ENCODE data around the gene FOXJ2.

DNA sequence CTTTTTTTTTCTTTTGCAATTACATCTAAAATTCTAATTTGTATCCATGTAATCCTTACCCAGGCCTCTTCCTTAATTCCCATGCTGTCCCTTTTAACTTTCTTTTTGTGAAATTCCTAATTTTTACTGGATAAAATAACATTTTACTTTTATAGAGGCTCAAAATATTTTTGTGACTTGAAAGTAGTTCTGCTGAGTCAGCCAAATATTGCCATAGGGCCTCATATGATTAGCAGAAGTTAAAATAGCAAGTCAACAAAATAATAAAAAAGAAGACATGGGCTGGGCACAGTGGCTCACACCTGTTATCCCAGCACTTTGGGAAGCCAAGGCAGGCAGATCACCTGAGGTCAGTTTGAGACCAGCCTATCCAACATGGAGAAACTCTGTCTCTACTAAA lies 31.6 kb downstream of the FOXJ2 start:
- TF ChIP-seq POLR2AphosphoS5 (IDR thresholded peaks at IDR 0.05; ENCODE audit: borderline replicate concordance, low read depth, low read length) (no peak), EZH2 (IDR thresholded peaks at IDR 0.05) (no peak)

Measured in SK-N-MC (cell line).